NCI-H2107 (cell line): ENCODE measurements around the gene RFLNA.
"Not testable (repeated sequence)": the region's sequence is repeated elsewhere in the genome, so short reads cannot be mapped to it uniquely, and the experiment has no call there.

Experiments
- DNase-seq: peaks from one replicate; lab custom pipeline; 2025; lab: John Stamatoyannopoulos, UW

Gene RFLNA

GRCh38 chr12:124283326-124283725 is 11.6 kb upstream of the RFLNA start:
- DNase-seq = no peak

GRCh38 chr12:124284368-124284767 is 10.5 kb upstream of the RFLNA start:
- no peak for DNase-seq

GRCh38 chr12:124286414-124286813 is 8.5 kb upstream of the RFLNA start:
- DNase-seq = no peak

GRCh38 chr12:124286971-124287370 is 7.9 kb upstream of the RFLNA start:
- DNase-seq = no peak

GRCh38 chr12:124289634-124290600 is 5.0 kb upstream of the RFLNA start:
- DNase-seq = no peak

GRCh38 chr12:124292385-124292784 is 2.5 kb upstream of the RFLNA start:
- DNase-seq = no peak

- no peak for DNase-seq
These were observed 1.4 kb upstream of the RFLNA start for GRCh38 chr12:124293286-124294003.

- DNase-seq = no peak
These were observed 652 bp downstream of the RFLNA start for GRCh38 chr12:124295431-124296058.

GRCh38 chr12:124296295-124296915 is 1.5 kb downstream of the RFLNA start:
- no peak for DNase-seq

GRCh38 chr12:124296916-124297351 is 2.0 kb downstream of the RFLNA start:
- DNase-seq = no peak

GRCh38 chr12:124297389-124297788 is 2.5 kb downstream of the RFLNA start:
- no peak for DNase-seq

- DNase-seq = no peak
These were observed 3.0 kb downstream of the RFLNA start for GRCh38 chr12:124297856-124298255.

GRCh38 chr12:124298685-124299410 is 4.0 kb downstream of the RFLNA start:
- no peak for DNase-seq

GRCh38 chr12:124299628-124300388 is 4.9 kb downstream of the RFLNA start:
- no peak for DNase-seq

GRCh38 chr12:124300657-124301056 is 5.8 kb downstream of the RFLNA start:
- not testable (repeated sequence) for DNase-seq

- DNase-seq = no peak
These were observed 6.3 kb downstream of the RFLNA start for GRCh38 chr12:124301084-124301654.

GRCh38 chr12:124302241-124302806 is 7.4 kb downstream of the RFLNA start:
- no peak for DNase-seq

- DNase-seq = no peak
These were observed 8.1 kb downstream of the RFLNA start for GRCh38 chr12:124302807-124303578.
